HTR-8/SVneo (cell line): ENCODE results near the gene NFAT5.

ENCODE experiments used
- DNase-seq: peaks from one replicate; pipeline ENCODE4 v3.0.0; 2011; ENCODE audit warnings: low spot score, mixed read lengths; ENCODE audit not compliant: insufficient read length
- FAIRE-seq: peaks from 2 replicates; lab custom pipeline; 2011; peaks lifted over from hg19 to GRCh38; lab: Jason Lieb, UNC

The NFAT5 gene

GRCh38 chr16:69589434-69590269 lies 23.9 kb downstream of the NFAT5 start:
- FAIRE-seq (no peak), DNase-seq (no peak)

- FAIRE-seq, result no peak
- no peak for DNase-seq
These were observed 24.8 kb downstream of the NFAT5 start for GRCh38 chr16:69590590-69590989.

- FAIRE-seq (no peak), DNase-seq (no peak)
These were observed 28.0 kb downstream of the NFAT5 start for GRCh38 chr16:69593751-69594255.

- FAIRE-seq, result peak; percentile 86
These were observed 29.6 kb downstream of the NFAT5 start for GRCh38 chr16:69595127-69596036.

GRCh38 chr16:69596801-69597200 lies 31.0 kb downstream of the NFAT5 start:
- no peak for FAIRE-seq
- DNase-seq, result no peak

More at GRCh38 chr16:69595127-69596036, 29.6 kb downstream of the NFAT5 start:
- peak; percentile 32 for DNase-seq

GRCh38 chr16:69598045-69598444 lies 32.3 kb downstream of the NFAT5 start:
- FAIRE-seq, result no peak

GRCh38 chr16:69599731-69600130 lies 34.0 kb downstream of the NFAT5 start:
- FAIRE-seq (no peak), DNase-seq (no peak)

More at GRCh38 chr16:69598045-69598444, 32.3 kb downstream of the NFAT5 start:
- DNase-seq, result no peak

GRCh38 chr16:69600202-69600601 lies 34.4 kb downstream of the NFAT5 start:
- no peak for FAIRE-seq
- DNase-seq, result no peak

- no peak for FAIRE-seq
- no peak for DNase-seq
These were observed 35.5 kb downstream of the NFAT5 start for GRCh38 chr16:69601250-69601649.

- FAIRE-seq, result no peak
- DNase-seq, result no peak
These were observed 41.2 kb downstream of the NFAT5 start for GRCh38 chr16:69606985-69607384.

- DNase-seq, result no peak
- no peak for FAIRE-seq
These were observed 41.9 kb downstream of the NFAT5 start for GRCh38 chr16:69607674-69608073.

GRCh38 chr16:69610356-69610755 lies 44.6 kb downstream of the NFAT5 start:
- DNase-seq, result no peak
- no peak for FAIRE-seq

GRCh38 chr16:69611103-69611640 lies 45.4 kb downstream of the NFAT5 start:
- DNase-seq (no peak), FAIRE-seq (no peak)

GRCh38 chr16:69613378-69614154 lies 47.8 kb downstream of the NFAT5 start:
- DNase-seq, result no peak
- no peak for FAIRE-seq

GRCh38 chr16:69615528-69615927 lies 49.8 kb downstream of the NFAT5 start:
- FAIRE-seq, result no peak

GRCh38 chr16:69616082-69616481 lies 50.3 kb downstream of the NFAT5 start:
- no peak for FAIRE-seq

More at GRCh38 chr16:69615528-69615927, 49.8 kb downstream of the NFAT5 start:
- DNase-seq, result no peak

GRCh38 chr16:69618307-69618706 lies 52.5 kb downstream of the NFAT5 start:
- no peak for FAIRE-seq
- DNase-seq, result no peak

More at GRCh38 chr16:69616082-69616481, 50.3 kb downstream of the NFAT5 start:
- no peak for DNase-seq

GRCh38 chr16:69618721-69619120 lies 53.0 kb downstream of the NFAT5 start:
- DNase-seq, result no peak
- FAIRE-seq, result no peak

GRCh38 chr16:69619514-69619913 lies 53.7 kb downstream of the NFAT5 start:
- DNase-seq (no peak), FAIRE-seq (no peak)

- FAIRE-seq, result no peak
- no peak for DNase-seq
These were observed 54.8 kb downstream of the NFAT5 start for GRCh38 chr16:69620573-69620972.
